ENCODE results near the gene BTNL8. TPM values are rescaled to one million over a fixed set of nuclear protein-coding genes. Genes with fewer than 3 reads are reported as not detected.

The BTNL8 gene
- polyA plus RNA-seq, 1 donor = not detected

- DNase-seq = no peak
These were observed 71.4 kb downstream of the BTNL8 start for GRCh38 chr5:180970336-180970735.

- DNase-seq = no peak
These were observed 71.9 kb downstream of the BTNL8 start for GRCh38 chr5:180970875-180971274.

- no peak for DNase-seq
These were observed 75.8 kb downstream of the BTNL8 start for GRCh38 chr5:180974612-180975315.

- DNase-seq = no peak
These were observed 76.4 kb downstream of the BTNL8 start for GRCh38 chr5:180975338-180975737.

- DNase-seq = no peak
These were observed 77.6 kb downstream of the BTNL8 start for GRCh38 chr5:180976518-180976917.

- DNase-seq = no peak
These were observed 78.9 kb downstream of the BTNL8 start for GRCh38 chr5:180977852-180978251.

GRCh38 chr5:180982008-180982741, 83.2 kb downstream of the BTNL8 start:
- DNase-seq = no peak

- DNase-seq = no peak
These were observed 89.1 kb downstream of the BTNL8 start for GRCh38 chr5:180988016-180988415.

- no peak for DNase-seq
These were observed 89.6 kb downstream of the BTNL8 start, which contains the start of gene BTNL3 for GRCh38 chr5:180988592-180988991. BTNL3 (plus strand) TSS chr5:180988846; CDS start chr5:180989029, 183 bp downstream.

- DNase-seq = no peak
These were observed 91.3 kb downstream of the BTNL8 start for GRCh38 chr5:180990086-180990881.

- no peak for DNase-seq
These were observed 91.9 kb downstream of the BTNL8 start for GRCh38 chr5:180990882-180991242.

Other genes starting within 250 kb of the BTNL8 start
- gene FLT4, start 249.6 kb upstream of the BTNL8 start, polyA plus RNA-seq (ENCODE audit: insufficient read length) = 9.2 TPM
- not detected for gene OR2Y1, start 159.1 kb upstream of the BTNL8 start, polyA plus RNA-seq (ENCODE audit: insufficient read length)
- gene MGAT1, start 96.4 kb upstream of the BTNL8 start, polyA plus RNA-seq (ENCODE audit: insufficient read length) = 79.6 TPM
- gene ZFP62, start 37.9 kb upstream of the BTNL8 start, polyA plus RNA-seq (ENCODE audit: insufficient read length) = 23.3 TPM
- gene BTNL3, start 89.7 kb downstream of the BTNL8 start, polyA plus RNA-seq (ENCODE audit: insufficient read length) = not detected
- 29.1 TPM for gene BTNL9, start 141.1 kb downstream of the BTNL8 start, polyA plus RNA-seq (ENCODE audit: insufficient read length)
- gene OR2V1, start 232.0 kb downstream of the BTNL8 start, polyA plus RNA-seq (ENCODE audit: insufficient read length) = not detected
- not detected for gene OR2V2, start 248.4 kb downstream of the BTNL8 start, polyA plus RNA-seq (ENCODE audit: insufficient read length)

Measured in hindlimb muscle (tissue), 1 donor.